ENCODE data around the gene OARD1. TPM values are rescaled to one million over a fixed set of nuclear protein-coding genes. Genes with fewer than 3 reads are reported as not detected.

Gene OARD1
- total and polyA plus RNA-seq, 2 of the 8 experiments (the other 6 are each of a cell fraction or from before 2014, with no cell fraction given): 16.8 to 35.8 TPM

- H4K5ac ChIP-seq (ENCODE audit: insufficient read length, low read depth, low read length): no peak overlapping the region
- no peak overlapping the region for H3K18ac ChIP-seq (ENCODE audit: extremely low read depth, low read length)
- no peak overlapping the region for H3K27ac ChIP-seq (ENCODE audit: low read depth, low read length)
- no peak overlapping the region for H3K56ac ChIP-seq (replicated peaks; ENCODE audit: insufficient read length, low read depth, low read length)
- CTCF ChIA-PET (ENCODE audit: partially characterized antibody): interaction anchor here (0.7 to 1.2 kb wide), 7 partner anchors 9 to 870 kb away, joined by 3 to 11 read pairs (median 4); partner anchors contain the start of gene APOBEC2
- H2BK12ac ChIP-seq (ENCODE audit: low read depth, low read length): no peak overlapping the region
- H2BK120ac ChIP-seq (replicated peaks; ENCODE audit: low read depth, low read length): no peak overlapping the region
- H3K23me2 ChIP-seq (ENCODE audit: low read depth, low read length): no peaks in the 10 kb centered on the region
- DNase-seq (ENCODE audit: low read depth in 1 of 2, low spot score in 2 of 2) (no peak), FAIRE-seq (no peak)
- H2BK20ac ChIP-seq (ENCODE audit: low read length): no peak overlapping the region
- H2BK5ac ChIP-seq (ENCODE audit: low read depth, low read length): no peak overlapping the region
- no peak overlapping the region for H2AK5ac ChIP-seq (ENCODE audit: low read depth, low read length)
- H4K8ac ChIP-seq (ENCODE audit: extremely low read depth, insufficient read depth, low read length): no peak overlapping the region
- no peak overlapping the region for H2AFZ ChIP-seq (ENCODE audit: low read length)
- no peaks in the 10 kb centered on the region for H3K27me3 ChIP-seq (replicated peaks in 1 of 4; ENCODE audit: control insufficient read depth in 3 of 4, extremely low read depth in 1 of 4, insufficient read depth in 3 of 4, low read length in 3 of 4)
- no peak overlapping the region for H3K14ac ChIP-seq (ENCODE audit: insufficient read length)
- no peak overlapping the region for H2BK15ac ChIP-seq (ENCODE audit: low read length)
- WGBS, 2 experiments (ENCODE audit: extremely low coverage in 1 of 2, insufficient coverage in 1 of 2, insufficient read length in 1 of 2, insufficient replicate concordance in 2 of 2, low coverage in 1 of 2, low lambda C conversion rate in 2 of 2, missing lambda C conversion rate in 1 of 2): 86% methylated on average over 2 of the region's 2 CpGs; no CpG with 5 or more reads in 1 of the 2 experiments
- H3K79me2 ChIP-seq (ENCODE audit: control insufficient read depth in 1 of 2, insufficient read depth in 2 of 2, low read length in 2 of 2): no peaks in the 10 kb centered on the region
- H3K36me3 ChIP-seq (ENCODE audit: control insufficient read depth in 2 of 4, insufficient read depth in 4 of 4, low read length in 3 of 4): peaks cover 4 to 53% (median 26%) of the 10 kb centered on the region in 4 experiments; a peak in 7 of 8 replicates
- no peaks in the 10 kb centered on the region for H3K9me3 ChIP-seq (ENCODE audit: insufficient read depth in 2 of 2, low read depth in 1 of 2, low read length in 1 of 2)
- H3K23ac ChIP-seq (ENCODE audit: insufficient read length): no peak overlapping the region
- H3K4ac ChIP-seq (replicated peaks; ENCODE audit: insufficient read length, low read depth, low read length): no peak overlapping the region
- no peaks in the 10 kb centered on the region for H3K79me1 ChIP-seq (ENCODE audit: low read depth, low read length)
- POLR2A ChIA-PET (ENCODE audit: partially characterized antibody): interaction anchor here (0.6 to 1.0 kb wide), 2 partner anchors 9 to 893 kb away, joined by 3 to 5 read pairs; no protein-coding TSS in a partner anchor
- no peak overlapping the region for H3K9ac ChIP-seq (replicated peaks in 1 of 4; ENCODE audit: extremely low read depth in 1 of 4, low read depth in 3 of 4, low read length in 3 of 4)
- H4K91ac ChIP-seq (replicated peaks; ENCODE audit: insufficient read length, low read length): no peak overlapping the region
- no peak overlapping the region for H3K4me2 ChIP-seq (ENCODE audit: insufficient read depth in 1 of 2, low read depth in 2 of 2, low read length in 2 of 2)
- no peak overlapping the region for H3K4me3 ChIP-seq (ENCODE audit: extremely low read depth in 1 of 4, insufficient read depth in 2 of 4, low read depth in 3 of 4, low read length in 4 of 4)
- H3K4me1 ChIP-seq (replicated peaks in 1 of 4; ENCODE audit: control insufficient read depth in 3 of 4, insufficient read depth in 4 of 4, low read length in 3 of 4): peaks cover 0 to under 1% (median 0%) of the 10 kb centered on the region in 4 experiments; a peak in 3 of 7 replicates
- H4K20me1 ChIP-seq (replicated peaks in 1 of 2; ENCODE audit: control insufficient read depth in 1 of 2, insufficient read depth in 2 of 2, low read length in 2 of 2): no peaks in the 10 kb centered on the region
- TF ChIP-seq KDM5A (IDR thresholded peaks at IDR 0.05; ENCODE audit: low read length): no peak
- TF ChIP-seq ASH2L (IDR thresholded peaks at IDR 0.05; ENCODE audit: low read length): no peak
- TF ChIP-seq HDAC2 (IDR thresholded peaks at IDR 0.05; ENCODE audit: borderline replicate concordance in 1 of 2, low read depth in 2 of 2, low read length in 2 of 2): no peak
- TF ChIP-seq ATF2 (IDR thresholded peaks at IDR 0.05; ENCODE audit: low read length): no peak
- TF ChIP-seq CTCF (IDR thresholded peaks at IDR 0.05; ENCODE audit: control extremely low read depth in 1 of 3, insufficient read depth in 1 of 3, low read depth in 1 of 3, low read length in 3 of 3): no peak
- TF ChIP-seq SP2 (IDR thresholded peaks at IDR 0.05; ENCODE audit: low read length): no peak
- TF ChIP-seq GABPA (IDR thresholded peaks at IDR 0.05; ENCODE audit: borderline replicate concordance, insufficient read depth, low read length): no peak
- no peak for TF ChIP-seq CBX5 (IDR thresholded peaks at IDR 0.05; ENCODE audit: low read depth, low read length)
- TF ChIP-seq TBP (IDR thresholded peaks at IDR 0.05; ENCODE audit: low read depth, low read length): no peak
Measured at GRCh38 chr6:41065550-41066026, 6.6 kb downstream of the OARD1 start.
